ENCODE results near the gene STK39.

The STK39 gene

DNA sequence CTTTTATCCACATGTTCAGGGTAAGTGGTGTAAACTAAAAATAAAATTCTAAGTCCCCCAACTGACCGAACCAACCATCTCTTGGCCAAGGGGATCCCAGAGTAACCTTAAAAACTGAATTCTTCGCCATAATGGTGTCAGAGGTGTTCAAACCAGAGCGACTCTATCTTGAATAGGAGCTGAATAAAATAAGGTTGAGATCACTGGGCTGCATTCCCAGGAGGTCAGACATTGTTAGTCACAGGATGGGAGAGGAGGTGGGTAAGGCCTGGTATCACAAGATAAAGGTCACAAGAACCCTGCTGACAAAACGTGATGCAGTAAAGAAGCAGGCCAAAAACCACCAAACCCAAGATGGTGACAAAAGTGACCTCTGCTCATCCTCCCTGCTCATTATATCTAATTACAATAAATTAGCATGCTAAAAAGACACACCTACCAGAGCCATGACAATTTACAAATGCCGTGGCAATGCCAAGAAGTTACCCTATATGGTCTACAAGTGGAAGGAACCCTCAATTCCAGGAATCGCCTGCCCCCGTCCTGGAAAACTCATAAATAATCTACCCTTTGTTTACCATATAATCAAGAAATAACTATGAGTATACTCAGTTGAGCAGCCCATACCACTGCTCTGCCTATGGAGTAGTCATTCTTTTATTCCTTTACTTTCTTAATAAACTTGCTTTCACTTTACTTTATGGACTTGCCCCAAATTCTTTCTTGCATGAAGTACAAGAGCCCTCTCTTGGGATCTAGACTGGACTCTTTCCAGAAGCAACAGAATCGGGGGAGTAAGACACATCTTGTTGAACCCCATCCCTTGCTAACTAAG lies 302.4 kb downstream of the STK39 start:
- DNase-seq: peak; percentile 49

DNA sequence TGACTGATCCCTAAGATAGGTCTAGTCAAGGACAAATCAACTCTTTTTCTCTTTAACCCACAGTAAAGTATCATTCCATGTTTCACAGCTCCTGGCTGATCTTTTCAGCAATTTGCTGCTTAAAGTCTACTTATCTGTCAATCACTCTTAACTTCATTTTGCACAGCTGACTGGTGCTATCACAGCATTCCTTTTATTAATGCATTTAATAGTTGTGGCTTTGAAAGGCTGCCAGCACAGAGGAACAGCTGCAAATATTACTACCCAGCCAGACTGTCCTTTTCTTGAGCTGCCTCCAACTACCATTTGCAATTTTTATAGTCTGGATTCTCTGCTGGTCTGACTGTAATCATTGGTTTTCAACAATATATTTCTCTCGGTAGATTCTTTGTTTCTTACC lies 303.5 kb downstream of the STK39 start:
- DNase-seq: no peak

DNA sequence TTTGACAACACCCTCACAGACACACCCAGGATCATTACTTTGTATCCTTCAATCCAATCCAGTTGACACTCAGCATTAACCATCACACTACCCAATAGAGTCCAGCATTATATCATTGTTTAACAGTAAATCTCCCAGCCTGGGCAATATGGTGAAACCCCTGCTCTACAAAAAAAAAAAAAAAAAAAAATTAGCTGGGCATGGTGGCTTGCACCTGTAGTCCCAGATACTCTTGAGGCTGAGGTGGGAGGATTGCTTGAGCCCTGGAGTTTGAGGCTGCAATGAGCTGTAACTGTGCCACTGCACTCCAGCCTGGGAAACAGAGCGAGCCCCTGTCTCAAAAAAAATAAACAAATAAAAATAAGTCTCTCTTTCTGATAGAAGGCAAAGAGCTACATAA lies 304.0 kb downstream of the STK39 start:
- no peak for DNase-seq

DNA sequence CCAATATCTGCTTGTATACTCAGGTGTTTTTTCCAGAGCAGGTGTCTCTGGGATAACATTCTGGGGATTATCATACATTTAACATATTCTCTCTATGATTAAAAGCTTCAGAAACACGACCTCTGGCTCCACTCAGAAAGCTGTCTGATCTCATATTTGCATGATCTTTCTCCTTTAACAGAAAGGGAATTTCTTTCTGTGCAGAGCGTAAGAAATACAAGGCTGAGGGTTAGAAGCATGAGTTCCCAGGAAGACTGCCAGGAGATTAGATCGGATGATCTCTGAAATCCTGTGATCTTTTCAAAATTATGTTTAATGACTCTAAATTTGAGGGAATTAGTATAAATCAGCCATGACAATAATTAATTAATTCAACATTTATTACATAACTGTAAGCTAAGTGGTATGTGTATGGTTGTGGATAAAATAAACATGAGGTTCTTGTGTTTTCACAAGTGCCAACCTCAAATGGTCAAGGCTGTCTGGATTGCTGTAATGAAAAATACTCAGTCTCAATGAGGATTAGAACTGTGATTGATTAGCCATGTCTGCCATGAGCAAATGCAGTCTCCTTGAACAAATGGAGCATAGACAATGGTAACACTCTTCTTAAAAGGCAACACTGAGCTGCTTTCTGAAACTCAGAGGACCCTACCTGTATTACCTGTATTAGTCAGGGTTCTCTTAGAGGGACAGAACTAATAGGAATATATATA lies 304.9 kb downstream of the STK39 start:
- no peak for DNase-seq

DNA sequence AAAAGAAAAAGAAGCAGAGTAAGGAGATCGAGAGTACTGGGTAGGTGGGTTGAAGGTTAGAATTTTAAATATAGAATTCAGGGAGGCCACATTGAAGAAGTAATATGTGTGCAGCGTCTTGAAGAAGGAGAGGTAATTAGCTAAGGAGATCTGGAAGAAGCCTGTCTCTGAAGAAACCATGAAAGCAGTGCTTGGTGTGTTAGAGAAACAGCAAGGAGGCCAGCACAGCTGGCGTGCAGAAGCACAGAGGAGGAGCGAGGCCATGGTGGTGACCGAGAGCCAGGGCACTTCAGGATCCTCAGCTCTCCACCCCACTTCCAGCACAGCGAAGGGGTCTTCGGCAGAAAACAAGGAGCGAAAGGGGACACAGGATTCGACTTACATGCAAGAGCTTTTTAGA lies 305.8 kb downstream of the STK39 start:
- no peak for DNase-seq

DNA sequence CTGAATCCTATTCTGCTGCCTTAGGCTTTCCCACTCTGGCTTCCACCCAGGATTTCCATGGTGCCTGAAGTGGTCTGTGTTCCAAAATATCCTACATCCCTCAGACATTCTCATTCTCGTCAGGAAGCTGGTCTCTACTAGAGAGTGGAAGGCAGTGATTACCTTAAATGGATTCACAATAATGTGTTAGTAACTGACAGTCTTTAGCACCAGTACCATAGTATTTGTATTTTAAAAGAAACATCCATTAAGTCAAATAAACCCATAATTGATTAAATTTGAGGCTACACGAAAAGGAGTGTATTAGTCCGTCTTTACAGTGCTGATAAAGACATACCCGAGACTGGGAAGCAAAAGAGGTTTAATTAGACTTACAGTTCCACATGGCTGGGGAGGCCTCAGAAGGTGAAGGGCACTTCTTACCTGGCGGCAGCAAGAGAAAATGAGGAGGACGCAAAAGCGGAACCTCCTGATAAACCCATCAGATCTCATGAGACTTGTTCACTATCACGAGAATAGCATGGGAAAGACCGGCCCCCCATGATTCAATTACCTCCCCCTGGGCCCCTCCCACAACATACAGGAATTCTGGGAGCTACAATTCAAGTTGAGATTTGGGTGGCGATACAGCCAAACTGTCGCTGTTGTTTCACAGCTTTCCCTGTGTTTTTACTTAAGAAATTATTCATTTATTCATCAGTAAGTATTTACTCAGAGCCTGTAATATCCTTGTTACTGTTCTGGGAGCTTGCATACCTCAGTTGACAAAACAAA lies 306.5 kb downstream of the STK39 start:
- no peak for DNase-seq

DNA sequence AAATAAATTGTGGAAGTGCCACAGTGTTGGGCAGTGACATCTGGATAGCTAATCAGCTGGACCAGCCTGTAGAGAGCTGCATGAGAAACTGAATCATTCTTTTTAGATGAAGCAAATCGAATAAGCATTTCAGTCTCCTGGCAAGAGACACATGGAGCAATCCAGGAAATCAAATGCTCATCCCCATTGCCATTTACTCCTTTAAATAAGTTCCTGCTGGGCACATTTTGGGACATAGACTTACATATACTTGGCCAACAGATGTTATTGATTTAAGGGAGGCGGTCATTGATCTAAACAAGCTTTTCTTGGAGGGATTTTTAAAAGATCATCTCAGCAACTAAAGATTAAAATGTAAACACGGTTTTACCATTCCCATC lies 307.1 kb downstream of the STK39 start:
- DNase-seq: no peak

DNA sequence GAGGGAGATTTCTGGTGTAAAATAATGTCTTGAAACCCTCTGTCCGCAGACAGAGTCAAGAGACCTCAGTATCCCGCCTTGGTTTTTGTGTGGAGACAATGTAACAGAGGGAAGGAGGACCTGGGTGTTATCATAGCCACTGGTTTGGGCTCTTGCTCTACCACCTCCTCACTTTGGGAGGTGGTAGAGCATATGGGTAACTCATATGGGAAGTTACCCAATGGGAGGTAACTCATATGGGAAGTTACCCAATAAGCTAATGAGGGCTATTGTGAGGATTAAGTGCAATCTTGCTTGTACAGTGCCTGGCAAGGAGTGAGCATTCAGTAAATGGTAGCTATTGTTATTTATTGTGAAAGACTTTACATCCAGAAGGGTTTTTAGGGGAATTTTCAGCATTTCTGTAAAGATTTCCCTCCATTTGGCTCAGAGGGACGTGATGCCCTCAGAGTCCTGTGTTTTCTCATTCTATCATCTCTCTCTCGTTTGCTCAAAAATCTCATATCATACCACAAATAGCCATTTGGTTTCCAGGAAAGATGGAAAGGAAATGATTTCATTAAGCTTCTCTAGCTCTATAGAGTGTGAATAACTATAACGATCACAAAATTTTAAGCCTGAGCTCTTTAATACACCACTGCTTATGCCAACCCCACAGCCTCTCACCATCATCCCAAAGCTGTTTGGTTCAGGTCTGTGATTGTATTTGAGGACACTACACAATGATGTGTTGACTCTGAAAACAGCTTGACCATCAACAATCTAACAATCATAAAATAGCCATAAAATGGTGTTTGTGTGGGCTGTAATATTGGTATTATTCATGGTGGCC lies 307.7 kb downstream of the STK39 start:
- peak; percentile 29 for DNase-seq

DNA sequence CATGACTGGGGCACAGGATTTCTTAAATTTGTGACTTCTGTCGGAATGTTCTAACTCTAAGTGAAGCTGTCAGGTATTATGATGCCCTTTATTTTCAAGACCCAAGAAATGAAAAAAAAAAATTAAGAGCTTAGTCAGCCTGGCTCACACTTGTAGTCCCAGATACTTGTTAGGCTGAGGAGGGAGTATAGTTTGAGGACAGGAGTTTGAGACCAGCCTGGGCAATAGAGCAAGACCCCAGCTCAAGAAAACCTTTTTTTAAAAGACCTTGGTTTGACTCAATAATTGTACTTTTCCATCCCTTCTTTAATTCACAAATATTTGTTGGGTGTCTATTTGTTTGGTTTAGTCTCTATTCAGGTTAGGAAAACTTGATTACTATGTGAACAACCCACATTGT lies 310.0 kb downstream of the STK39 start:
- no peak for DNase-seq

DNA sequence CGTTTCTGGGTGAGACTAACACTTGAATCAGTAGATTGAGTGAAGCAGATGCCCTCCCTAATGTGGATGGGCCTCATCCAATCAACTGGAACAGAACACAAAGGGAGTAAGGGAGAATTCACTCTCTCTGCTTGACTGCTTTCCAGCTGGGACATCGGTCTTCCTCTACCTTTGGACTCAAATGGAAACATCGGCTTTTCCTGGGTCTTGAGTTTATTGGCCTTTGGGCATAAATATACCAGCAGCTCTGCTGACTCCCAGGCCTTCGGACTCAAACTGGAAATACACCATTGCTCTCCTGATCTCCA lies 311.6 kb downstream of the STK39 start:
- no peak for DNase-seq

DNA sequence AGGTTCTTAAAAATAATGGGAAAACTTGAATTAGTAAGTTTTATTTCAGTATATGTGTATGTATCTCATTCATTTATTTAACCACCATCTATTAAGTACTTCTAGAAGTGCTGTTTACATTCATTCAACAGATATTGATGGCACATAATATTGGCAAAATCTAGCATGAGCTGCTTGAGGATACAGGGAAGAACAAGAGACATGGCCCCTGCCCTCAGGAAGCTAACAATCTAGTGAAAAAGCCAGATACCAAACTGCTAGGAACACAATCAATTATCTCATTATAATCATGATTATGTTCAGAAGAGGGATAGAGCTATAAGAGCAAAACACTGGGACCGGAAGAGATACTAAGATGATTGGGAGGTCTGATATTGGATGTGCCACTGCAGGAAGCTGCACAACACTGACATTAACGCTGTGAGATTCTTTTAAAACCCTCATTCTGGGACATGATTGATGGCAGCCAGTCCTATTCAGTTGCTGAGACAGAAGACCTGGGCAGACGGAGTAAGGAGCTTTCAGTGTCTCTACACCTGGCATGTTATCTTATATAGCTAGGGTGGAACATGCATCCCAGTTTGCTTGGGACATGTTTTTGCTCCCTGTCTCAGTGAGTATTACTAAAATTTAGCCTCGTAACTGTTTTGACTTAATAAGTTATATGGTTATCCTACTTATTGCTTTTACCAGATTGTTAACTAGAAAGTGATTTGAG lies 314.1 kb downstream of the STK39 start:
- no peak for DNase-seq

DNA sequence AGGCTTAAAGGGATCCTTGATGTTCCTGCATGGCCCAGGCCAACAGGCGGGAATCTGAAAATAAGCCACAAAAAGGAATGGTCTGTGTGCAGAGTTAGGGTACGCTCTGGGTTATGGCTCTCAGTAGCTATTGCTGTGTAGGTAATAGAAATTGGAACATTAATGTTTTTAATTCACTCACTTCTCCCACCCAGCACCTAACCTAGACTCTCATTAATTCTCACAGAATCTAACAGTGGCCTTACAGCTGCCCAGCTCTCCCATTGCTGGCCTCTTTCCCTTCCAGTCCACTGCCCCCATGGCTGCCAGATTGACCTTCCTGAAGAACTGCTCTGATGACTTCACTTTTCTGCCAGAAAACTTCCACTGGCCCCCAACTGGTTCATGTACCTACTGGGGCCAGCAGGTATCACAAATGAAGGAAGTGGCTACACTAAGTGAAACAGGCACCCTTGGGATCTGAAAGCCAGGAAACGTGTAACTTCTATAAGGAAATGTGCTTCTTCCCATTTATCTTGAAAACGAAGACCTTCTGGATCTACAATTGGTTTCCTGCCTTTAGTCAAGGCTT lies 315.2 kb downstream of the STK39 start:
- no peak for DNase-seq

DNA sequence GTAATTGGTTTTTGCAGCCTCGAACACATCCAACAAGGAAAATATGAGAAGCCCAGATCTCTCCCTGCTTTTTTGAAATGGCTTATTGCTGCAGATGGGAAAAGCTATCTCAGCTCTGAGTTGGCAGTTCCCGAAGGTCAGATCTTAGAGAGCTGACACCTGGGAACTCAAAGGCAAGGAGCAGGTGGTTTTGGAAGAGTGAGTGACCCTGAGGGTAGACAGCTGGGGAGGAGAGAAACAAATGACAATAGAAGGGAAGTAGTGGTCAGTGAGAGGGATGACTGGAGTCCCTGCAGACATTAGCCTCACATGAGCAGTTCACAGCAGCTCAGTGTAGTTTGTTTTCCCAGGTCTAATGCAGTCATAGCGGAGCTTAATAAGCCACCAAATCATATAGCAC lies 317.9 kb downstream of the STK39 start:
- no peak for DNase-seq

DNA sequence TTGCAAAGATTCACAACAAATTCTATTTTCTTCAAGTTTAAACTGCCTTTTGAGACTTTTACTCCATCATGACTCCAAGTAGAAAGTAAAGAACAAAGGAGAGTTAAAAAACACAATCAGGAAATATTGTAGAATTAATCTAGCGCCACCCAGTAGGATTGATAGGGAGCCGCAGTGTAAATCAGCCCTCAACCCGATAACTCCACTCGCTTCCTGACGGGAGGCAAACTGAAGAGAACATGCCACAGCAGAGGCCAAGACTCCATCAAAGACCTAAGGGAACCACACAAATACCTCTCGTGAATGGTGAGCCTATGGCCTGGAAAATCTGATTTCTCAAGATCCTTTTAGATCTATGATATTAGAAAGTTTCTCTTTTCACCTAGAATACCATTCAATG lies 319.0 kb downstream of the STK39 start:
- DNase-seq: no peak

DNA sequence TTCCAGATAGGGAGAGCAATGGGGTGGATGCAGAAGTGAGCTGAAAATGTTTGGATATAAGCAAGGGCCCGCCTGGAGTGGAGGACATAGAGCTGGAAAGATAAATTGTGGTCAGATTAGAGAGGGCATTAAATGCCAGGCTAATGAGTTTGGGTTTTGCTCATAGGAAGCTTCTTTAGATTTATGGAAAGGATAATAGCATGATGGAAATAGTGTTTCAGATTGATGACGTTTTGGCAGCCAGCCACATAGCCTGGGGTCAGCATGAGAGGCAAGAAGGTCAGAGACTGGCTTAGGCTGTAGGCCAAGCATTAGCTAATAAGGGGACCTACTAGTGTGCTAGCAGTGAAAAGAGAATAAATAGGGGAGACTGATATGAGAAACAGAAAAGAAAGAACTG lies 321.6 kb downstream of the STK39 start:
- no peak for DNase-seq

DNA sequence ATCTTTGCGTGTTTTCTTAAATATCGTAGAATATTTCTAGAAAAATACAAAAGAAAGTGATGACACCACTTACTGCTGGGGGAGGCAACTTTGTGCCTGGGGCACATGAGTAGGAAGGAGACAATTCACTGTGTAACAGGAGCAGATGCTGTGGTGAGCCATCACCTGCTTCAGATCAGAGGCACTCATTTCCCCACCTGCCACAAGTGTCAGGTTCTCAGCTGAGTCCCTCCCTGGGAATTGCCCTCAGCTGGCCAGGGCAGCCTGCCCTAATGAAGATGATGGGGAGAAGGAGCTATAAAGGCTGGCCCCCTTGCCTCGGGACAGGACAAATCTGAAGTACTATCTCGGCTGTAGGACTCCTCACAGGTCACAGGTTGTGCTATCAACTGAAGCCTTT lies 322.8 kb downstream of the STK39 start:
- DNase-seq: no peak

DNA sequence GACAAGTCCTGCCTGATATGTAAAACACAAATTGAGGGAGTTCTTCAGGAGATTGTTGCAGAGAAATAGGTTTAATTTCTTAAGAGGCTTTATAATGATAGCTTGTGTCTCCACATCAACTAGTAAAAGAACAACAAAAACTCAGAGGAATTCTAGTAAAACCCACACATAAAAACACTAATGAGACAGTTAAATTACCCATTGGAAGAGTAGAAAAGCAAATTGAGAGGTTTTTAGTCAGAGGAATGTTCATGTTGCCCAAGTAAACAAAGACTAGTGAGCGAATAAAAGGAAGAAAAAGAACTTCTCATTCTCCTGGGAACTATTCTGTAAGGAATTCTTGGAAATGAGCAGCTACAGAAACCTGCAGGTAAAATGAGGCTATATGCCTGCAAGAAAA lies 330.6 kb downstream of the STK39 start:
- no peak for DNase-seq

DNA sequence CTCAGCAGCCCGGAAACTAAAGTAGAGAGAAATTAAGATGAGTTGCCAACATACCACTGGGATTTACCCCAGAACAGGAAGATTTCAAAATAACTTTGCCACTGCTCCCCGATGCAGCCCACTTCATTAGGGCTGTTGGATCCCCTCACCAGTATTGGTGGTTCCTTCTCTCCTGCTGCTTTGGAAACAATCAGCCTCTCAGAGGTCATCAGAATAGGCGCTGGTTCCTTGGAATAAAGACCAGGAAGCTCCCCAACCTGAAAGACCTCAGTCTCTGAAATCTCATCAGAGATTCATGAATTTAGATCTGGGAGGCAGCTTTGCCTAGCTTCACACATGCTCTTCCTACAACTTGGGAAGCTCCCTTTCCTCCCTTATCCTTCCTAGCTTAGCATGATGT lies 332.4 kb downstream of the STK39 start:
- no peak for DNase-seq

DNA sequence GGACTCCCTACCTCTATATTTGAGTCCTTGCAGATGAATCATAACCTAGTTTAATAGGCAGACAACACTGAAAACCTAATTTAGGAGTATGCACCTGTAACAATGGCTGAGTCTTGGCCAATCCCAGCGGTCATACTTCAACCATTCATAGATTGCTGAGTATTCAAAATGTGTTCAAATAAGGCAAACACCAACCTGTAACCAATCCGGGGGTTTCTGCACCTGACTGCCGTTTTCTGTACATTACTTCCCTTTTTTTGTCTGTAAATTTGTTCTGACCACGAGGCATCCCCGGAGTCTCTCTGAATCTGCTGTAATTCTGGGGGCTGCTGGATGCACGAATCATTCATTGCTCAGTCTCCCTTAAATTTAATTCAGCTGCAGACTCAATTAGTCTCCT lies 338.6 kb downstream of the STK39 start:
- DNase-seq: peak; percentile 31

DNA sequence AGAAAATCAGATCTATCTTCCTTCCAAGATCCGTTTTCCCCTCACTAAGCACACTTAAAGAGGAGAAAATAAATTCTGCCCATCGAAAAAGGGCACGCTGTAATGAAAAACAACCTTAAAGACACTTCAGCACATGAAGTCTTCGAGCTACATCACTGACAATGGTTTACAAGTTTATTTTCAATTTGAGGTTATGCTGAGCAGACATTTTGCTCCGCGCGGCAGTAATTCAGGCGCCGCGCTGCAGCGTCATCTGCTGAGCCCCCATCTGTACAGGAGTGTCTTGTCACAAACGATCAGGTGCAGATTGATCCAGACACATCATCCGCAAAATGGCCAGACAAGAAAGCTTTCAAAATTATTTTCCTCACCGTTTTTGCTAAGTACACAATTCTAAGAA lies 341.7 kb downstream of the STK39 start:
- no peak for DNase-seq
